Activated T-cell treated with anti-CD3 and anti-CD28 coated beads for 48 hours (primary cell): ENCODE results near the gene INF2.
A peak's percentile ranks its signal among the peaks of the same experiment; 100 is the strongest.
"Not testable (repeated sequence)": the region's sequence is repeated elsewhere in the genome, so short reads cannot be mapped to it uniquely, and the experiment has no call there.

Experiments
- DNase-seq: peaks from one replicate; pipeline ENCODE4 v3.0.0-alpha.2; 2020; ENCODE audit warnings: low read depth

The INF2 gene

DNA sequence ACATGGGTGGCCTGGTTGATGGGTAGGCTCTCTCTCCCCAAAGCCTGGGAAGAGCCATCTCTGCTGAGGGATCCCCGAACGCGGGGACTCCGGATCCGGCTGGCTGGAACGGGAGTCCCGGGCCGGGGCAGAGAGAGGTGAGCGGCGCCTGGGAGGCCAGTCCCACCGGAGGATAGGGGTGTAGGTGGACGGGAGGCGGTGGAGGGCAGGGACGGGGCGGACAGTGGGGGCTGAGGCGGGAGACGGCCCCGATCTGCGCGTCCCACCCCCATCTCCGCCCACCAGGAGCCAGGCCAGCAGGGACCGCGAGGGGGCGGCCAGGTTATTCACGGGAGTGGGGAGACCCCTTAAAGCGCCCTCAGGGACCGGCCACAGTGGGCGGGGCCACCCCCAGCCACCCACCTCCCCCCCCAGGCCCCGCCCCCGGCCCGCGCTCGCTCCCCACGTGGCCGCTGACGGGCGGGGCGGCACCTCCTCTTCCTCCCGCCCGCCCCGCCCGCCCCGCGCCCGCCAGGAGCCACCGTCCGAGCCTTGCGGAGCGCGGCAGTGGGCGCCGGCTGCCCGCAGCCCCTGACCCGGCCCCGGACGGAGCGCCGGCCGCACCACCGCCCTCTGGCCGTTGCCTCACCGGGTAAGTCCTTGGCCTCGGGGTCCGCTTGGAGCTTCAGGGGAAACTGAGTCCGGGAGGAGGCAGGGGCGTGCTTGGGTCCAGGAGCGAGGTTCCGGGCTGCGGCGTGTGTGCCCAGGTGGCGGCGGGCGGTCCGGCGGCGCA, at the start of gene INF2:
TSS of gene INF2 (plus strand) at position 510 of the 772 bp plus-strand sequence. CDS start 11,748 bp downstream, outside the sequence.
- DNase-seq: peak; percentile 51

GRCh38 chr14:104639885-104640548, 49.4 kb upstream of the INF2 start:
- peak; percentile 45 for DNase-seq

DNA sequence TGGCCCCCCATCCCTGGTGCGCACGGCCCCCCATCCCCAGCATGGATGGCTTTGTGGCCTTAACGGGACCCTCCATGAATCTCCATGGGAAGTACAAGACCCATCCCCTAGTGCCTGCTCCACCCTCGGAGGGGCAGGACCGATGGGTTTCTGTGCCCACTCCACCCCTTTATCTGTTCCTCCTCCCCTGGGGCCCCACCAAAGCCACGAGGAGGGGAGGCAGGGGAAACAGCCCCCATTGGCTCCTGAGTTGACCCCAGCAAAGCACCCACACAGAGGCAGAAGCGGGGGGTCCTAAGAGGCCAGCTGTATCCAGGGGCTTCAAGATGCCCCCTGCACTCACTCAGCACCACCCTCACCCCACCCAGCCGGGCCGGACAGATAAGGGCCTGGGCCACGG, 48.7 kb upstream of the INF2 start:
- DNase-seq: no peak

GRCh38 chr14:104641753-104642539, 47.5 kb upstream of the INF2 start:
- DNase-seq: no peak

DNA sequence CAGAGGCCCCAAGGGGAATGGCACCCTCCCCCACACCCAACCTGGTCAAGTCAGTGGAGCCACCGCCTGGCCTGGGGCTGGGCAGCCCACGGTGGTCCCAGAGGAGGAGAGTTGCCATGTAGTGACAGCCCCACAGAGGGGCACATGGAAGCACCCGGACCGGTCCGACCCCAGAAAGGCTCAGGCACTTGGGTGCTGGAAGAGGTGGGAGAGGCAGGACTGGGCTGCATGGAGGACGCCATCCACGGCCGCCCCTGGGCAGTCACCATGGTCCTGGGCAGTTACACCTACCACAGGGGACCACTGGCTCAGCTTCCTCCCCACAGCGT, 46.9 kb upstream of the INF2 start:
- no peak for DNase-seq

DNA sequence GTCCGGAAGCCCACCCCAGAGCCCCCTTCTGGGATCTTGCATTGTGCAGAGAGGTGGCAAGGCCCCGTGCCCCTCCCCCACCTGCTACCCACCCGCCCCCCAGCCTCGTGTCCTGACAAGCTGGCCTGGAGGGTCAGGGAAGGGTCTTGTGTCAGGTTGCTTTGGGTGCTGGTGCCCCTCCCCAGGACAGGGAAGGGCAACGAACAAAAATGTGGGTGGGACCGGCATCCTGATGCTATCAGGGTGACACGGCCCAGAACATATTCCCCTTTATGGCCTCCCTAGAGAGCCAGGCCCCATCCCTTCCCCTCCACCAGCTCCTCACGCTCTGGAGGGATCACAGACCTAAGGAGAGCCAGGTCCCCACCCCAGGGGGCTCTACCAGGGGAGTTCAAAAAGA, 46.1 kb upstream of the INF2 start:
- DNase-seq: no peak

DNA sequence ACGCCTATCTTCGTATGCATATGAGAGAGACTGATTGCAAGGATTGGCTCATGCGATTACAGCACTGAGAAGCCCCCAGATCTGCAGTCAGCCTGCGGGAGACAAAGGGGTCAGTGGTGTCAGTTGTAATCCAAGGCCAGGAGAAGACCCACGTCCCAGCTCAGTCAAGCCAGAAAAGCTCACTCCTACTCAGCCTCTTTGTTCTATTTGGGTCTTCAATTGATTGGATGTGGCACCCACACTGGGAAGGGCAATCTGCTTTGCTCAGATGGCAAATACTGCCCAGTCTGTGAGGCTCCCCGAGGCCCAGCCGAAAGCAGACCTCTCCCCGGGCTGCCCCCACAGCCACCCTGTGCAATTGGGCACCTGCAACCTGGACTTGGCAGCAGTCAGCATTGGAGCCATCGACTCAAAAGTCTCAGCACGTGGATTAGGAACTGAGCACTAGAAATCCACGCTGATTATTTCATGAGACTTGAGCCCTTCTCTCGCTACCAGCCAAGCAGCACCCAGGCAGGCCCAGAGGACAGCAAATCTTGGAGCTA, 45.3 kb upstream of the INF2 start:
- no peak for DNase-seq

DNA sequence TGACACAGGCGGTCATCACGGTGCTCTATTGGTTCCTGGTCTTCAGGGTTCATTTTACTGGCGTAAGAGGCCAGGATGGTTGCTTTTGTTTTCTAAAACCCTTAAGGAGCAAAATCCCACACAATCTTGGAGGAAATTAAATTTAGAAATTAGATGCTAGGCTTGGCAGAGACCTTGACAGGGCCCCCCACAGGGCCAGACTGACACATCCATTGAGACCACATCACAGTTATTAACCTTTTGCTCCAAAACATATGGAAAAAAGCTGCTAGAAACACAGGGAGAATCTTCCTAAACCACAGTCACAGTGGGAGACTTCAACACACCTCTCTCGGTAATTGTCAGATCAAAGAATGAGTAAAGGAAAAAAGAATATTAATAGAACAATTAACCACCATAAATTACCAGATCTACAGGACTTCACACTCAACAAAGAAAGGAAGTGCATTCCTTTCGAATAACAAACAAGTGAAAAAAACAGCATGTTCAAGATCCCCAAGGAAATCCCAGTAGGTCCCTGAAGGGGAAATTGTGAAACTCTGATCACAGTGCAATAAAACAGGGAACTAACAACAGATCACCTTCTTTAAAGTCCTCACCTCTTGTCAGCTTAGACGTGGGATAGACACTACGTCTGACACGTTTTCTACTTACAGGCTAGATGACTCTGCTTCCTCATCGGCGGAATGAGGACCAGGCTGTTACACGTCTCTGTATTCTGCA, 44.6 kb upstream of the INF2 start:
- no peak for DNase-seq

DNA sequence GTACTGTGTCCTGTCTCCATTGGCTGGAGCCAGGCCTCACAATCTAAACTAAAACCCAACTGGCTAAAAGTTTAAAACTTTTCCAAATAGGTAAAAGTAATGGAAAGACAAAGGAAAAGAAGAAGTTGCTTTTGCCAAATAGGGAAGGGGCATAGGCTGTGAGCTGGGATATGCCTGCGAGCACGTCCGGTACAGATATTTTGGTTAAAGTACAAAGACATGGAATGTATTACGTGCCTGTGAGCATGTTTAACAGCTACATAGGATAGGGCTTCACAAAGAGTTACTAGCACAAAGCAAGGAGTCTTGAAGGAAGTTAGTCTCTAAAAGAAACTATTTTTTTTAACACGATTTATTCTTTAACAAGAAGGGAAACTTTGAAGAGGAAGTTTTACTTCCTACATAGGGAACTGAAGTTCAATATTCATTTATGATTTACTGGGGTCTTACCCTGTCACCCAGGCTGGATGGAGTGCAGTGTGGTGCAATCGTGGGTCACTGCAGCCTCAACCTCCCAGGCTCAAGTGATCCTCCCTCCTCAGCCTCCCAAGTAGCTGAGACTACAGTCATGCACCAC, 41.9 kb upstream of the INF2 start:
- no peak for DNase-seq

DNA sequence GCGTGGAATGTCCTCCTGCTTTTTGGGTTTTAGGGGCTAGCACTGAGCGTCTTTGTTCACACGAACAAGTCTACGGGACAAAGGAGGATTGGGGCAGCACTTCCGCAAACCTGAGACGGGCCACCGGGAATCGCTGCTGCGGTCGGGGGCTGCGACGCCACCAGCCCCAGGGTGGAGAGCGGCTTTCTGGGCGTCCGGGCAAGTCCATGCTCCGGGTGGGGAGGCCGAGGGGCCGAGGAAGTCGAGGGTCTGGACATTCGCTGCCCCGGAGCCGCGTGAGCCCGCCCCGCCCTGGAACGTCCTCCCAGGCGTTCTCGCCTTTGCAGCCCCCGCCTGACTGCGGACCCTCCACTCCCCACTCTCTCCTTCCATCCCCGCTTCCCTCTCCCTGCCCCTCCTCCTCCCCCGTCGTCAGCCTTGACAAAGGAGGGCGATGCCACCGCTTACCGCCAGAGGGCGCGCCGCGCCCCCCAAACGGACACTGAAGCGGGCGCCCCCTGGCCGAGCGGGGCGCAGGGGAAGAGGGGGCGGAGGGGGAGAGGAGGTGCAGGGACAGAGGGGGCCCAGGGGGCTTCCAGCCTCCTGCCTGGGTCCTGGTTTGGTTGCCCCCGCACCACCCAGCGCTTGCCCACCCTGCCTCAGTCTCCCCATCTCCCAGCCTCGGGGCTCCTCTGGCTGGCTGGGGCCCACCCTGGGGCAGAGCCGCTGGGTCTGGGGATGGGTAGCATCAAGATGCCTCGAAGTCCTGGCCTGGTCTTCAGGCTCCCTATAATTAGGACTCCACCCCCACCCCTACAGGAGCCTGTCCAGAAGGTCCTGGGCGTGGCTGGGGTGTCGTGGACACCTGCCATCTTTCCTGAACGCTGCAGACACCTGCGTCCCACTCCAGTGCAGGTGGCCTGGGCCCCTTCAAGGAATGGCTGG, 39.1 kb upstream of the INF2 start:
- DNase-seq: peak; percentile 62

GRCh38 chr14:104650981-104651875, 38.2 kb upstream of the INF2 start:
- no peak for DNase-seq

DNA sequence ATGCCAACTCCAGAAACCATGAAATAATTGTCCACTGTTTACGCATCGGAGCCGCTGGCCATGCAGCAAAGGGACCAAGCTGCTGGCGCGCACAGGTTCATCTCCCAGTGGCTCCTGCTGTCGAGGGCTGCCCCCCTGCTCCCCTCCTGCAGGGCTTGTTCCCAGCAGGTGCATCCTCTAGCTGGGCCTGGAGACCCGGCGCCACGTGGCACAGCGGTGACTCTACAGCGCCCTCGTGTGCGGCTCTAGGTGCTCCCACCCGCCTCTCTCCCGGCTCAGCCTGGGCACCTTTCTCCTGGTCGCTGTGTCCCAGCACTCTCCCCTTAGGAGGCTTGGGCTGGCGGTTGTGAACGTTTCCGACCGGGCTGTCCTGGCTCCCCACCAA, 37.5 kb upstream of the INF2 start:
- no peak for DNase-seq

DNA sequence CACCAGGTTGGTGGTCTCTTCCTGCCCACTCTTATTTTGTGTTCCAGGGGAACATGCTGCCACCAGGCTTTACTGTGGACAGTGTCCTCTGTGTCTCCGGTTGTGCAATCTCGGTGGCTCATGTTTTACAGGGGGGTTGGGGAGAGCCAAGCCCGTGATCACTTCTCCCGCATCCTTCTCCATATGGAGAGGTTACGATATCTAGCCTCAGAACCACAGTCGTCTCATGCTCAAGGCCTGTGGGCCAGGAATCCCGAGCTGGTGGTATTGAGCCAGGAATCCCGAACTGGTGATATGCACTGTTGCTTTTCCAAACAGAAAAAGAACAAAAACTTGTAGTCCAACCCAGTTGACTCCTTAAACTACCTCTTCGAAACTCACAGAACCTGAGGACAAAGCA, 37.0 kb upstream of the INF2 start:
- no peak for DNase-seq

DNA sequence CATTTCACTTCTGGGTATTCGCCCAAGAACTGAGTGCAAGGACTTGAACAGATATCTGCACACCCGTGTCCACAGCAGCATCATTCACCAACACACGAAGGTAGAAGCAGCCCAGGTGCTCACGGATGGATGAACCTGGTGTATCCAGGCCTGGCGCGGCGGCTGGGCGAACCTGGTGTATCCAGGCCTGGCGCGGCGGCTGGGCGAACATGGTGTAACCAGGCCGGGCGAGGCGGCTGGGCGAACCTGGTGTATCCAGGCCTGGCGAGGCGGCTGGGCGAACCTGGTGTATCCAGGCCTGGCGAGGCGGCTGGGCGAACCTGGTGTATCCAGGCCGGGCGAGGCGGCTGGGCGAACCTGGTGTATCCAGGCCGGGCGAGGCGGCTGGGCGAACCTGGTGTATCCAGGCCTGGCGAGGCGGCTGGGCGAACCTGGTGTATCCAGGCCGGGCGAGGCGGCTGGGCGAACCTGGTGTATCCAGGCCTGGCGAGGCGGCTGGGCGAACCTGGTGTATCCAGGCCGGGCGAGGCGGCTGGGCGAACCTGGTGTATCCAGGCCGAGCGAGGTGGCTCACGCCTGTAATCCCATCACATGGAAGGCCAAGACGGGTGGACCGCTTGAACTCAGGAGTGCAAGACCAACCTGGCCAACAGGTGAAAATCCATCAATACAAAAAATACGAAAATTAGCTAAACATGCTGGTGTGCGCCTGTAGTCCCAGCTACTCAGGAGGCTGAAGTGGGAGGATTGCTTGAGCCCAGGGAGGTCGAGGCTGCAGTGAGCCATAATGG, 36.1 kb upstream of the INF2 start:
- not testable (repeated sequence) for DNase-seq

- DNase-seq: no peak
Observed at GRCh38 chr14:104654119-104654518, 35.3 kb upstream of the INF2 start.

DNA sequence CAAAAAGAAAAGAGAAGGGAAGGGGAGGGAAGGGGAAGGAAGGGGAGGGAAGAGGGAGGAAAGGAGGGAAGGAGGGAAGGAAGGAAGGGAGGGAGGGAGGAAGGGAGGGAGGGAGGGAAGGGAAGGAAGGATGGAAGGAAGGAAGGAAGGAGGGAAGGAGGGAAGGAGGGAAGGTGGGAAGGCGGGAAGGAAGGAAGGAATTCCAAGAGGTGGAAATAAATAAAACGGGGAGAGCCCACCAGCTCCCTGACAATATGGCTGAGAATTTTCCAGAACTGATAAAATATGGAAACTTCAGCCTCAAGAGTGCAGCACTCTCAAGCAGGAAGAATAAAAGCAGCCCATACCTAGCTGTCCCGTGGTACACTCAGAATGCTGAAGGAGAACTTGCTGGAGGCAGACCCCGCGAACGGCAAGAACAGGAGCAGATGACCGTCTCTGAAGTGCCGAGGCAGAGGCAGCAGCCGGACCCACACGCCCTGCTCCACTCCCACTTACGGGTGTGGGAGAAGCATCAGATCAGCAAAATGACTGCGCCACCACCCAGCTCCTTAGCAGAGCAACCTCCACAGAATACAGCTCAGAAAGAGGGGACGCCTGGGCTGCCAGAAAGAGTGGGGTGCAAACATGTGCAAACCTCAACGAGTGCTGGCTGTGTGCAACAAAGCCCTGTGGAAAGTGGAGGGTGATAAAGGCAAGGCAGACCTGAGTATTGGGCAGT, 34.1 kb upstream of the INF2 start:
- DNase-seq: no peak

GRCh38 chr14:104656014-104656714, 33.3 kb upstream of the INF2 start:
- no peak for DNase-seq
